Activated CD4-positive, alpha-beta T cell treated with anti-CD3 and anti-CD28 coated beads, Interleukin-10, Interleukin-2, amounts not matched to agents 100 ng/mL and 50 ng/mL, durations not matched to agents 16 hours and 8 hours (primary cell): ENCODE measurements around the gene PCBP2.
"Not testable (repeated sequence)": the region's sequence is repeated elsewhere in the genome, so short reads cannot be mapped to it uniquely, and the experiment has no call there.

Experiments
- DNase-seq: peaks from one replicate; pipeline ENCODE4 v3.0.0-alpha.2; 2020

The PCBP2 gene

GRCh38 chr12:53441040-53441833 lies 10.7 kb upstream of the PCBP2 start, which contains the start of gene PRR13:
Gene PRR13, plus strand, starts transcription at chr12:53441734. Its CDS starts 981 bp downstream, at chr12:53442715.
- DNase-seq: peak; percentile 100

GRCh38 chr12:53443955-53444354 lies 7.9 kb upstream of the PCBP2 start:
- DNase-seq: no peak

GRCh38 chr12:53444593-53445325 lies 7.1 kb upstream of the PCBP2 start:
- not testable (repeated sequence) for DNase-seq

- no peak for DNase-seq
These were observed 966 bp upstream of the PCBP2 start for GRCh38 chr12:53450936-53451335.

- peak; percentile 76 for DNase-seq
These were observed 516 bp downstream of the PCBP2 start for GRCh38 chr12:53452159-53453077.

- DNase-seq: no peak
These were observed 2.2 kb downstream of the PCBP2 start for GRCh38 chr12:53453953-53454640.

- no peak for DNase-seq
These were observed 2.8 kb downstream of the PCBP2 start for GRCh38 chr12:53454707-53455106.

GRCh38 chr12:53456654-53457366 lies 4.9 kb downstream of the PCBP2 start:
- no peak for DNase-seq

- DNase-seq: no peak
These were observed 7.2 kb downstream of the PCBP2 start for GRCh38 chr12:53459097-53459496.

- no peak for DNase-seq
These were observed 9.2 kb downstream of the PCBP2 start for GRCh38 chr12:53461059-53461458.

- no peak for DNase-seq
These were observed 9.7 kb downstream of the PCBP2 start for GRCh38 chr12:53461591-53461990.

GRCh38 chr12:53462935-53463334 lies 11.0 kb downstream of the PCBP2 start:
- no peak for DNase-seq

GRCh38 chr12:53463802-53464560 lies 12.1 kb downstream of the PCBP2 start:
- DNase-seq: no peak

- no peak for DNase-seq
These were observed 12.9 kb downstream of the PCBP2 start for GRCh38 chr12:53464685-53465418.

- DNase-seq: no peak
These were observed 13.8 kb downstream of the PCBP2 start for GRCh38 chr12:53465679-53466078.

- DNase-seq: no peak
These were observed 14.7 kb downstream of the PCBP2 start for GRCh38 chr12:53466640-53467039.

GRCh38 chr12:53467082-53467481 lies 15.2 kb downstream of the PCBP2 start:
- no peak for DNase-seq

- no peak for DNase-seq
These were observed 16.0 kb downstream of the PCBP2 start for GRCh38 chr12:53467880-53468279.

GRCh38 chr12:53468282-53468681 lies 16.4 kb downstream of the PCBP2 start:
- DNase-seq: no peak

- no peak for DNase-seq
These were observed 20.2 kb downstream of the PCBP2 start for GRCh38 chr12:53472056-53472582.
